Measurements from ENCODE around the gene CREB1.

The CREB1 gene

GRCh38 chr2:207546822-207547221 is 17.1 kb downstream of the CREB1 start:
- DNase-seq, result no peak

GRCh38 chr2:207549145-207549544 is 19.4 kb downstream of the CREB1 start:
- no peak for DNase-seq

GRCh38 chr2:207558079-207558491 is 28.3 kb downstream of the CREB1 start:
- DNase-seq, result no peak

- DNase-seq, result no peak
Measured at GRCh38 chr2:207561386-207562080, 31.8 kb downstream of the CREB1 start.

GRCh38 chr2:207565736-207566500 is 36.2 kb downstream of the CREB1 start:
- DNase-seq, result no peak

GRCh38 chr2:207567671-207568070 is 37.9 kb downstream of the CREB1 start:
- DNase-seq, result no peak

GRCh38 chr2:207571370-207571769 is 41.6 kb downstream of the CREB1 start:
- no peak for DNase-seq

- no peak for DNase-seq
Measured at GRCh38 chr2:207584952-207585351, 55.2 kb downstream of the CREB1 start.

GRCh38 chr2:207587305-207587704 is 57.5 kb downstream of the CREB1 start:
- no peak for DNase-seq

GRCh38 chr2:207589143-207589542 is 59.4 kb downstream of the CREB1 start:
- DNase-seq, result no peak

GRCh38 chr2:207593277-207593676 is 63.5 kb downstream of the CREB1 start:
- DNase-seq, result no peak

GRCh38 chr2:207594264-207594663 is 64.5 kb downstream of the CREB1 start:
- DNase-seq, result no peak

- DNase-seq, result no peak
Measured at GRCh38 chr2:207594731-207595130, 65.0 kb downstream of the CREB1 start.

- no peak for DNase-seq
Measured at GRCh38 chr2:207599636-207600035, 69.9 kb downstream of the CREB1 start.

GRCh38 chr2:207600231-207600630 is 70.5 kb downstream of the CREB1 start:
- DNase-seq, result no peak

GRCh38 chr2:207601774-207602173 is 72.0 kb downstream of the CREB1 start:
- no peak for DNase-seq

- DNase-seq, result no peak
Measured at GRCh38 chr2:207603486-207603885, 73.7 kb downstream of the CREB1 start.

- no peak for DNase-seq
Measured at GRCh38 chr2:207606399-207606798, 76.6 kb downstream of the CREB1 start.

GRCh38 chr2:207606829-207607228 is 77.1 kb downstream of the CREB1 start:
- DNase-seq, result no peak

- no peak for DNase-seq
Measured at GRCh38 chr2:207612714-207613113, 83.0 kb downstream of the CREB1 start.

- no peak for DNase-seq
Measured at GRCh38 chr2:207614824-207615223, 85.1 kb downstream of the CREB1 start.

- no peak for DNase-seq
Measured at GRCh38 chr2:207616185-207616584, 86.4 kb downstream of the CREB1 start.

- no peak for DNase-seq
Measured at GRCh38 chr2:207617011-207617671, 87.4 kb downstream of the CREB1 start.

- no peak for DNase-seq
Measured at GRCh38 chr2:207619764-207620203, 90.0 kb downstream of the CREB1 start.
